Keratinocyte (primary cell): ENCODE measurements around the gene IRF6. TPM values are rescaled to one million over a fixed set of nuclear protein-coding genes. Genes with fewer than 3 reads are reported as not detected.

ENCODE experiments used
- DNase-seq: peaks from one replicate; pipeline ENCODE4 v3.0.0-alpha.2; 2011; ENCODE audit warnings: low read depth, missing footprints, low spot score
- FAIRE-seq: peaks from 2 replicates; lab custom pipeline; 2011; peaks lifted over from hg19 to GRCh38; lab: Jason Lieb, UNC
- H2AFZ ChIP-seq: 2 replicates; pipeline ENCODE4 v1.6.0; 2012; ENCODE audit warnings: low read length, control low read depth, inconsistent platforms; ENCODE audit not compliant: control insufficient read depth
- H3K27ac ChIP-seq: 2 replicates; pipeline ENCODE4 v1.5.1; 2011; ENCODE audit warnings: low read length; ENCODE audit not compliant: control insufficient read depth, insufficient read depth
- H3K27me3 ChIP-seq: 3 replicates; pipeline ENCODE4 v1.6.0; 2011; ENCODE audit warnings: low read length; ENCODE audit not compliant: control insufficient read depth, insufficient read depth; ENCODE audit errors: extremely low read depth
- H3K36me3 ChIP-seq, 2 experiments: 2 replicates in 1 of 2; 3 replicates in 1 of 2; pipeline ENCODE4 v1.5.1; 2011; ENCODE audit warnings: low read length in 2 of 2, mild to moderate bottlenecking in 1 of 2; ENCODE audit not compliant: control insufficient read depth in 2 of 2, insufficient read depth in 2 of 2; ENCODE audit errors: extremely low read depth in 1 of 2
- H3K4me1 ChIP-seq: 3 replicates; pipeline ENCODE4 v1.5.1; 2011; ENCODE audit warnings: low read length; ENCODE audit not compliant: control insufficient read depth, insufficient read depth; ENCODE audit errors: extremely low read depth
- H3K4me2 ChIP-seq: 3 replicates; pipeline ENCODE4 v1.6.0; 2011; ENCODE audit warnings: low read depth, low read length; ENCODE audit not compliant: control insufficient read depth, insufficient read depth; ENCODE audit errors: extremely low read depth
- H3K4me3 ChIP-seq, 3 experiments: fragments of 200-600 bp in 1 of 3; sonication (generic) in 1 of 3; 2 replicates in 2 of 3; 3 replicates in 1 of 3; pipeline ENCODE4 v1.5.1; 2011 to 2016; ENCODE audit warnings: low read length in 3 of 3, mild to moderate bottlenecking in 3 of 3, control low read depth in 2 of 3, inconsistent platforms in 1 of 3, low read depth in 1 of 3, mixed read lengths in 1 of 3, mixed run types in 1 of 3, moderate library complexity in 1 of 3; ENCODE audit not compliant: control insufficient read depth in 2 of 3, insufficient read depth in 2 of 3; ENCODE audit errors: extremely low read depth in 1 of 3
- H3K79me2 ChIP-seq: 2 replicates; pipeline ENCODE4 v1.6.0; 2012; ENCODE audit warnings: low read length; ENCODE audit not compliant: control insufficient read depth, insufficient read depth
- H3K9ac ChIP-seq: 3 replicates; pipeline ENCODE4 v1.6.0; 2011; ENCODE audit warnings: low read length; ENCODE audit not compliant: control insufficient read depth, insufficient read depth; ENCODE audit errors: extremely low read depth
- H3K9me1 ChIP-seq: 3 replicates; pipeline ENCODE4 v1.6.0; 2011; ENCODE audit warnings: low read length; ENCODE audit not compliant: control insufficient read depth, insufficient read depth; ENCODE audit errors: extremely low read depth
- H3K9me3 ChIP-seq: 2 replicates; pipeline ENCODE4 v1.5.1; 2012; ENCODE audit warnings: low read depth, low read length; ENCODE audit not compliant: control insufficient read depth
- H4K20me1 ChIP-seq: 3 replicates; pipeline ENCODE4 v1.6.0; 2011; ENCODE audit warnings: low read length; ENCODE audit not compliant: control insufficient read depth, insufficient read depth; ENCODE audit errors: extremely low read depth
- CTCF ChIP-seq, 3 experiments: IDR thresholded peaks in 1 of 3; conservative IDR thresholded peaks in 1 of 3; optimal IDR thresholded peaks in 1 of 3; 2 replicates in 2 of 3; 3 replicates in 1 of 3; pipeline versions ENCODE3 to v1.5.1; 2011; ENCODE audit warnings: low read length in 3 of 3, mild to moderate bottlenecking in 3 of 3, moderate library complexity in 2 of 3, control low read depth in 1 of 3, inconsistent platforms in 1 of 3; ENCODE audit not compliant: insufficient read depth in 2 of 3; ENCODE audit errors: extremely low read depth in 1 of 3
- EZH2 ChIP-seq: IDR thresholded peaks from one replicate; pipeline ENCODE4 v1.6.1; 2012; ENCODE audit warnings: inconsistent platforms, mild to moderate bottlenecking, low read length, moderate library complexity
- dilution Hi-C: fragments of 300-500 bp; cut with MboI; formaldehyde crosslinking; loops from one replicate; pipeline ENCODE4 v1.7.0; 2020; ENCODE audit warnings: low sequenced_read_pairs; ENCODE audit not compliant: extremely low pct_ligation_motif_present
- polyA plus RNA-seq, 5 experiments: library from polyadenylated mRNA; depleted of rRNA in 3 of 5; stranded (reverse) in 3 of 5; stranded (forward) in 1 of 5; unstranded in 1 of 5; fragments of >200 nt; gene quantifications; 1 replicate in 1 of 5; 2 replicates in 3 of 5; 3 replicates in 1 of 5; pipeline versions ENCODE4 v1.2.1 to v1.2.3, GENCODE V29; 2011 to 2012; ENCODE audit warnings: missing spikeins in 2 of 5, low read depth in 1 of 5, low replicate concordance in 1 of 5

The IRF6 gene
- polyA plus RNA-seq, 1 donor (not counting 4 experiments of a cell fraction or from before 2014, with no cell fraction given) = 476 TPM

- no peak for DNase-seq
- H3K4me2 ChIP-seq = peak overlapping the region; percentile 97
- no peaks in the 10 kb centered on the region for H4K20me1 ChIP-seq
- TF ChIP-seq CTCF (optimal IDR thresholded peaks at IDR 0.05 in 1 of 3, IDR thresholded peaks at IDR 0.05 in 1 of 3, conservative IDR thresholded peaks at IDR 0.05 in 1 of 3; ENCODE audit: extremely low read depth in 1 of 3, insufficient read depth in 2 of 3, low read length in 3 of 3) = no peak
- no peak for TF ChIP-seq EZH2
- no peaks in the 10 kb centered on the region for H3K9me1 ChIP-seq
- H3K9me3 ChIP-seq = no peaks in the 10 kb centered on the region
- no peak overlapping the region for H2AFZ ChIP-seq
- peak overlapping the region; percentile 98 for H3K9ac ChIP-seq
- peak; percentile 39 for FAIRE-seq
- no peaks in the 10 kb centered on the region for H3K79me2 ChIP-seq
- no peaks in the 10 kb centered on the region for H3K27me3 ChIP-seq
- no peaks in the 10 kb centered on the region for H3K36me3 ChIP-seq
- no peak overlapping the region for H3K4me3 ChIP-seq
- dilution Hi-C loops = no loop called here
- peak overlapping the region; percentile 100 for H3K27ac ChIP-seq
- peaks cover 34% of the 10 kb centered on the region for H3K4me1 ChIP-seq
Observed at GRCh38 chr1:209816923-209817322, 11.0 kb upstream of the IRF6 start.

GRCh38 chr1:209815931-209816341, 10.0 kb upstream of the IRF6 start:
- no peaks in the 10 kb centered on the region for H3K79me2 ChIP-seq
- H3K4me1 ChIP-seq = peaks cover 30% of the 10 kb centered on the region
- dilution Hi-C loops = no loop called here
- H3K27me3 ChIP-seq = no peaks in the 10 kb centered on the region
- H4K20me1 ChIP-seq = no peaks in the 10 kb centered on the region
- FAIRE-seq (peak; percentile 98), DNase-seq (peak; percentile 98)
- no peaks in the 10 kb centered on the region for H3K9me3 ChIP-seq
- H3K9ac ChIP-seq = peak overlapping the region; percentile 98
- peak overlapping the region in 2 of 3 experiments; percentile 61 to 78 for H3K4me3 ChIP-seq
- no peaks in the 10 kb centered on the region for H3K9me1 ChIP-seq
- TF ChIP-seq CTCF (optimal IDR thresholded peaks at IDR 0.05 in 1 of 3, IDR thresholded peaks at IDR 0.05 in 1 of 3, conservative IDR thresholded peaks at IDR 0.05 in 1 of 3; ENCODE audit: extremely low read depth in 1 of 3, insufficient read depth in 2 of 3, low read length in 3 of 3) (no peak), EZH2 (no peak)
- peak overlapping the region; percentile 100 for H3K27ac ChIP-seq
- H2AFZ ChIP-seq = no peak overlapping the region
- no peaks in the 10 kb centered on the region for H3K36me3 ChIP-seq
- peak overlapping the region; percentile 97 for H3K4me2 ChIP-seq
